Measurements from ENCODE around the gene USP11. TPM values are rescaled to one million over a fixed set of nuclear protein-coding genes. Genes with fewer than 3 reads are reported as not detected.
A peak's percentile ranks its signal among the peaks of the same experiment; 100 is the strongest.

The USP11 gene
- 97.3 TPM for total RNA-seq
- polyA plus RNA-seq = 10 to 100 TPM; 46.0 to 69.2 (median 56.3) TPM

GRCh38 chrX:47232803-47233332 is at the start of gene USP11:
Gene USP11, plus strand, starts transcription at chrX:47233009. Its CDS starts 35 bp downstream, at chrX:47233044.
- no peaks in the 10 kb centered on the region for H3K9me3 ChIP-seq (ENCODE audit: control insufficient read depth in 2 of 2, low read length in 2 of 2)
- Mint-ChIP-seq H3K9me3 (peaks cover 0 to 1% (median 0%) of the 10 kb centered on the region in 7 donors), H3K36me3 (peaks cover 22% of the 10 kb centered on the region), H3K4me1 (peaks cover 0 to 47% (median 18%) of the 10 kb centered on the region in 4 donors), H3K27me3 (no peaks in the 10 kb centered on the region), H3K27ac (peak within 1 kb of the TSS; percentile 99 to 100 (median 100)), H3K4me3 (peak within 1 kb of the TSS; percentile 90 to 99 (median 96))
- H3K4me3 ChIP-seq (ENCODE audit: low read depth, low read length) = peak within 1 kb of the TSS; percentile 93
- H3K27me3 ChIP-seq (ENCODE audit: control insufficient read depth, insufficient read depth, low read length) = no peaks in the 10 kb centered on the region
- peaks cover 19% of the 10 kb centered on the region for H3K4me1 ChIP-seq (ENCODE audit: control insufficient read depth, insufficient read depth, low read length, poor library complexity, severe bottlenecking)
- peaks cover 4% of the 10 kb centered on the region for H3K36me3 ChIP-seq (ENCODE audit: control insufficient read depth, insufficient read depth, low read length)
- DNase-seq (peak; percentile 40 to 66 (median 61)), ATAC-seq (ENCODE audit: low read depth in 2 of 2) (peak; percentile 23 to 29)
- H3K27ac ChIP-seq (ENCODE audit: insufficient read depth, low read length, poor library complexity, severe bottlenecking) = peak within 1 kb of the TSS; percentile 98

GRCh38 chrX:47184486-47184885 is 48.3 kb upstream of the USP11 start:
- no peaks in the 10 kb centered on the region for H3K27me3 ChIP-seq (ENCODE audit: control insufficient read depth, insufficient read depth, low read length)
- no peak overlapping the region for H3K4me3 Mint-ChIP-seq
- DNase-seq = no peak

GRCh38 chrX:47185241-47185640 is 47.6 kb upstream of the USP11 start:
- no peak overlapping the region for H3K4me3 Mint-ChIP-seq

More at GRCh38 chrX:47184486-47184885, 48.3 kb upstream of the USP11 start:
- no peak for ATAC-seq (ENCODE audit: low read depth in 2 of 2)
- H3K4me1 ChIP-seq (ENCODE audit: control insufficient read depth, insufficient read depth, low read length, poor library complexity, severe bottlenecking) = no peaks in the 10 kb centered on the region
- peaks cover 36% of the 10 kb centered on the region for H3K36me3 ChIP-seq (ENCODE audit: control insufficient read depth, insufficient read depth, low read length)
- no peak overlapping the region for H3K27ac Mint-ChIP-seq
- peaks cover 4% of the 10 kb centered on the region for H3K36me3 Mint-ChIP-seq
- H3K27ac ChIP-seq (ENCODE audit: insufficient read depth, low read length, poor library complexity, severe bottlenecking) = no peak overlapping the region
- H3K4me1 Mint-ChIP-seq = peaks cover 0 to 5% (median 0%) of the 10 kb centered on the region in 4 donors
- no peak overlapping the region for H3K4me3 ChIP-seq (ENCODE audit: low read depth, low read length)
- no peaks in the 10 kb centered on the region for H3K9me3 ChIP-seq (ENCODE audit: control insufficient read depth in 2 of 2, low read length in 2 of 2)
- no peaks in the 10 kb centered on the region for H3K27me3 Mint-ChIP-seq
- no peaks in the 10 kb centered on the region for H3K9me3 Mint-ChIP-seq

GRCh38 chrX:47186096-47186740 is 46.6 kb upstream of the USP11 start:
- H3K9me3 Mint-ChIP-seq = no peaks in the 10 kb centered on the region

More at GRCh38 chrX:47185241-47185640, 47.6 kb upstream of the USP11 start:
- Mint-ChIP-seq H3K27me3 (no peaks in the 10 kb centered on the region), H3K36me3 (peaks cover 4% of the 10 kb centered on the region), H3K9me3 (no peaks in the 10 kb centered on the region), H3K27ac (no peak overlapping the region), H3K4me1 (peaks cover 0 to 5% (median under 1%) of the 10 kb centered on the region in 4 donors)
- ATAC-seq (ENCODE audit: low read depth in 2 of 2) = no peak
- H3K9me3 ChIP-seq (ENCODE audit: control insufficient read depth in 2 of 2, low read length in 2 of 2) = no peaks in the 10 kb centered on the region
- H3K27ac ChIP-seq (ENCODE audit: insufficient read depth, low read length, poor library complexity, severe bottlenecking) = no peak overlapping the region
- no peak for DNase-seq
- H3K27me3 ChIP-seq (ENCODE audit: control insufficient read depth, insufficient read depth, low read length) = no peaks in the 10 kb centered on the region
- H3K4me1 ChIP-seq (ENCODE audit: control insufficient read depth, insufficient read depth, low read length, poor library complexity, severe bottlenecking) = no peaks in the 10 kb centered on the region
- H3K4me3 ChIP-seq (ENCODE audit: low read depth, low read length) = no peak overlapping the region
- peaks cover 36% of the 10 kb centered on the region for H3K36me3 ChIP-seq (ENCODE audit: control insufficient read depth, insufficient read depth, low read length)

GRCh38 chrX:47187106-47187677 is 45.6 kb upstream of the USP11 start:
- H3K27me3 ChIP-seq (ENCODE audit: control insufficient read depth, insufficient read depth, low read length) = no peaks in the 10 kb centered on the region
- peaks cover 12% of the 10 kb centered on the region for H3K4me1 ChIP-seq (ENCODE audit: control insufficient read depth, insufficient read depth, low read length, poor library complexity, severe bottlenecking)
- H3K36me3 Mint-ChIP-seq = peaks cover 4% of the 10 kb centered on the region
- no peak for DNase-seq
- H3K4me3 Mint-ChIP-seq = no peak overlapping the region
- no peaks in the 10 kb centered on the region for H3K9me3 ChIP-seq (ENCODE audit: control insufficient read depth in 2 of 2, low read length in 2 of 2)
- H3K36me3 ChIP-seq (ENCODE audit: control insufficient read depth, insufficient read depth, low read length) = peaks cover 20% of the 10 kb centered on the region
- no peak overlapping the region for H3K4me3 ChIP-seq (ENCODE audit: low read depth, low read length)
- peaks cover 0 to 20% (median 12%) of the 10 kb centered on the region in 4 donors for H3K4me1 Mint-ChIP-seq
- no peaks in the 10 kb centered on the region for H3K9me3 Mint-ChIP-seq
- no peak for ATAC-seq (ENCODE audit: low read depth in 2 of 2)
- H3K27me3 Mint-ChIP-seq = no peaks in the 10 kb centered on the region
- H3K27ac Mint-ChIP-seq = no peak overlapping the region
- H3K27ac ChIP-seq (ENCODE audit: insufficient read depth, low read length, poor library complexity, severe bottlenecking) = no peak overlapping the region

More at GRCh38 chrX:47186096-47186740, 46.6 kb upstream of the USP11 start:
- Histone ChIP-seq H3K36me3 (ENCODE audit: control insufficient read depth, insufficient read depth, low read length) (peaks cover 29% of the 10 kb centered on the region), H3K4me1 (ENCODE audit: control insufficient read depth, insufficient read depth, low read length, poor library complexity, severe bottlenecking) (peaks cover 5% of the 10 kb centered on the region), H3K9me3 (ENCODE audit: control insufficient read depth in 2 of 2, low read length in 2 of 2) (no peaks in the 10 kb centered on the region), H3K27ac (ENCODE audit: insufficient read depth, low read length, poor library complexity, severe bottlenecking) (no peak overlapping the region), H3K27me3 (ENCODE audit: control insufficient read depth, insufficient read depth, low read length) (no peaks in the 10 kb centered on the region), H3K4me3 (ENCODE audit: low read depth, low read length) (no peak overlapping the region)
- Mint-ChIP-seq H3K4me1 (peaks cover 0 to 13% (median 7%) of the 10 kb centered on the region in 4 donors), H3K27ac (no peak overlapping the region), H3K36me3 (peaks cover 4% of the 10 kb centered on the region), H3K4me3 (no peak overlapping the region), H3K27me3 (no peaks in the 10 kb centered on the region)
- no peak for ATAC-seq (ENCODE audit: low read depth in 2 of 2)
- DNase-seq = no peak

GRCh38 chrX:47189906-47190305 is 42.9 kb upstream of the USP11 start:
- Histone ChIP-seq H3K36me3 (ENCODE audit: control insufficient read depth, insufficient read depth, low read length) (peaks cover 15% of the 10 kb centered on the region), H3K27ac (ENCODE audit: insufficient read depth, low read length, poor library complexity, severe bottlenecking) (no peak overlapping the region), H3K4me3 (ENCODE audit: low read depth, low read length) (no peak overlapping the region), H3K27me3 (ENCODE audit: control insufficient read depth, insufficient read depth, low read length) (no peaks in the 10 kb centered on the region), H3K9me3 (ENCODE audit: control insufficient read depth in 2 of 2, low read length in 2 of 2) (no peaks in the 10 kb centered on the region), H3K4me1 (ENCODE audit: control insufficient read depth, insufficient read depth, low read length, poor library complexity, severe bottlenecking) (peaks cover 29% of the 10 kb centered on the region)
- no peak overlapping the region for H3K4me3 Mint-ChIP-seq
- no peaks in the 10 kb centered on the region for H3K27me3 Mint-ChIP-seq
- no peak for DNase-seq
- H3K27ac Mint-ChIP-seq = no peak overlapping the region
- ATAC-seq (ENCODE audit: low read depth in 2 of 2) = no peak
- H3K9me3 Mint-ChIP-seq = no peaks in the 10 kb centered on the region
- peaks cover 4% of the 10 kb centered on the region for H3K36me3 Mint-ChIP-seq
- H3K4me1 Mint-ChIP-seq = peaks cover 3 to 42% (median 22%) of the 10 kb centered on the region in 4 donors

- Histone ChIP-seq H3K4me3 (ENCODE audit: low read depth, low read length) (peak overlapping the region; percentile 68), H3K4me1 (ENCODE audit: control insufficient read depth, insufficient read depth, low read length, poor library complexity, severe bottlenecking) (peaks cover 36% of the 10 kb centered on the region), H3K27ac (ENCODE audit: insufficient read depth, low read length, poor library complexity, severe bottlenecking) (peak overlapping the region; percentile 78), H3K27me3 (ENCODE audit: control insufficient read depth, insufficient read depth, low read length) (no peaks in the 10 kb centered on the region), H3K36me3 (ENCODE audit: control insufficient read depth, insufficient read depth, low read length) (peaks cover 11% of the 10 kb centered on the region), H3K9me3 (ENCODE audit: control insufficient read depth in 2 of 2, low read length in 2 of 2) (no peaks in the 10 kb centered on the region)
- Mint-ChIP-seq H3K9me3 (no peaks in the 10 kb centered on the region), H3K27ac (peak overlapping the region; percentile 90 to 96 (median 90)), H3K4me3 (peak overlapping the region; percentile 89 to 95 (median 92)), H3K36me3 (peaks cover 4% of the 10 kb centered on the region), H3K27me3 (no peaks in the 10 kb centered on the region), H3K4me1 (peaks cover 3 to 49% (median 26%) of the 10 kb centered on the region in 4 donors)
- peak; percentile 66 to 93 (median 82) for DNase-seq
- peak; percentile 78 to 80 for ATAC-seq (ENCODE audit: low read depth in 2 of 2)
These were observed 42.2 kb upstream of the USP11 start for GRCh38 chrX:47190445-47191269.
